ENCODE data around the gene CAMTA2.

The CAMTA2 gene

DNA sequence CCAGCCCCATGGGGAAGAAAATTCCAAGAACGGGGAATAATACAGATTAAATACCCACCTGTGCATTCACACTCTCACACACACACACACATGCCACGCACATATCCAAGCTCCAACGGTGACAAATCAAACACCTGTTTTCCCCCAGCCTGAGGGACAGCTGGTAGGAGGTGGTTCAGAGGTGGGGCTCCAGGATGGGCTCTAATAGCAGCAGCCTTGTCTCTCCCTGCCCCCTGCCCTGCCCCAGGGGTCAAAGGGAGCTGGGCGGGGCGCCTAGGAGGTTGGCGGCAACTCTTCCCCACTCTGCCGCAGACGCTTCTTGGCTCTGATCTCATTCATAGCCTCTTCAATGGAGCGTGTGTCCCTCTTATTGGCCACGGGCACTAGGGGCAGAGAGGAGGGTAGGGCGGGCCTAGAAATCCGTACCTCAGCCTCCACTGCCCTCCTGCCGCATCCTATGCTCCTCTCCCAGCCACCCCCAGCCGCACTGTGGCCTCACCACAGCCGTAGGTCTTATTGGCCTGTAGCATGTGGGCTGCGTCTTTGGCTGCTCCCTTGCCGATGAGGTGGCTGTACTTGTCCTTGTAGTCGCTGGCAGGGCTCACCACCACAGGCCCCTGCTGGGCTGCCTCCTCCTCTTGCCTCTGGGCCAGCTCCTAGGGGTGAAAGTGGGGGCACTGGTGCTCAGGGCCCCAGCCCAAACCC lies 28.1 kb downstream of the CAMTA2 start:
- no peaks in the 10 kb centered on the region for H3K9me3 ChIP-seq (ENCODE audit: control insufficient read depth, low read length)
- H3K4me3 ChIP-seq (ENCODE audit: low read depth, low read length) = no peak overlapping the region
- H3K4me1 ChIP-seq = peaks cover 6% of the 10 kb centered on the region
- TF ChIP-seq, protein P1, sequence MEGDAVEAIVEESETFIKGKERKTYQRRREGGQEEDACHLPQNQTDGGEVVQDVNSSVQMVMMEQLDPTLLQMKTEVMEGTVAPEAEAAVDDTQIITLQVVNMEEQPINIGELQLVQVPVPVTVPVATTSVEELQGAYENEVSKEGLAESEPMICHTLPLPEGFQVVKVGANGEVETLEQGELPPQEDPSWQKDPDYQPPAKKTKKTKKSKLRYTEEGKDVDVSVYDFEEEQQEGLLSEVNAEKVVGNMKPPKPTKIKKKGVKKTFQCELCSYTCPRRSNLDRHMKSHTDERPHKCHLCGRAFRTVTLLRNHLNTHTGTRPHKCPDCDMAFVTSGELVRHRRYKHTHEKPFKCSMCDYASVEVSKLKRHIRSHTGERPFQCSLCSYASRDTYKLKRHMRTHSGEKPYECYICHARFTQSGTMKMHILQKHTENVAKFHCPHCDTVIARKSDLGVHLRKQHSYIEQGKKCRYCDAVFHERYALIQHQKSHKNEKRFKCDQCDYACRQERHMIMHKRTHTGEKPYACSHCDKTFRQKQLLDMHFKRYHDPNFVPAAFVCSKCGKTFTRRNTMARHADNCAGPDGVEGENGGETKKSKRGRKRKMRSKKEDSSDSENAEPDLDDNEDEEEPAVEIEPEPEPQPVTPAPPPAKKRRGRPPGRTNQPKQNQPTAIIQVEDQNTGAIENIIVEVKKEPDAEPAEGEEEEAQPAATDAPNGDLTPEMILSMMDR (IDR thresholded peaks at IDR 0.05) = no peak
- no peaks in the 10 kb centered on the region for H3K36me3 ChIP-seq (ENCODE audit: control insufficient read depth, insufficient read depth, low read length)
- H3K79me2 ChIP-seq = peaks cover 5% of the 10 kb centered on the region
- no peak overlapping the region for H3K27ac ChIP-seq
- H3K4me2 ChIP-seq (ENCODE audit: low read length) = no peak overlapping the region
- no peak overlapping the region for H3K9ac ChIP-seq
- H2AFZ ChIP-seq = no peak overlapping the region
- no peaks in the 10 kb centered on the region for H3K27me3 ChIP-seq (ENCODE audit: control insufficient read depth, insufficient read depth, low read length)

DNA sequence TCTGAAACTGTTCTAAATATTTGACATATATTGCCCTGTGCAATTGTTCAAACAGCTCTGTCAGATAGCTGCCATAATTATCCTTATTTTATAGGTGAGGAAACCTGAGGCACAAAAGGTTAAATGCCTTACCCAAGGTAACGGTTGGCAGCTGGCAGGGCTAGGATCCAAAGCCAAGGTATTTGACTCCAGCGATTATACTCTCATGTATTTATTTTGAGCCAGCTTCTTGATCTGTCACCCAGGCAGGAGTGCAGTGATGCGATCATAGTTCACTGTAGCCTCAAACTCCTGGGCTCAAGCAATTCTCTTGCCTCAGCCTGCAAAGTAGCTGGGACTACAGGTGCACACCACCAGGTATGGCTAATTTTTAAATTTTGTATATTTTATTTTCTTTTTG lies 29.4 kb downstream of the CAMTA2 start:
- H3K4me1 ChIP-seq = peaks cover 6% of the 10 kb centered on the region
- no peaks in the 10 kb centered on the region for H3K27me3 ChIP-seq (ENCODE audit: control insufficient read depth, insufficient read depth, low read length)
- TF ChIP-seq, protein P1 (IDR thresholded peaks at IDR 0.05) = no peak
- no peaks in the 10 kb centered on the region for H3K9me3 ChIP-seq (ENCODE audit: control insufficient read depth, low read length)
- no peak overlapping the region for H2AFZ ChIP-seq
- H3K36me3 ChIP-seq (ENCODE audit: control insufficient read depth, insufficient read depth, low read length) = no peaks in the 10 kb centered on the region
- H3K9ac ChIP-seq = no peak overlapping the region
- H3K79me2 ChIP-seq = peaks cover 5% of the 10 kb centered on the region
- no peak overlapping the region for H3K4me2 ChIP-seq (ENCODE audit: low read length)
- no peak overlapping the region for H3K4me3 ChIP-seq (ENCODE audit: low read depth, low read length)
- no peak overlapping the region for H3K27ac ChIP-seq

DNA sequence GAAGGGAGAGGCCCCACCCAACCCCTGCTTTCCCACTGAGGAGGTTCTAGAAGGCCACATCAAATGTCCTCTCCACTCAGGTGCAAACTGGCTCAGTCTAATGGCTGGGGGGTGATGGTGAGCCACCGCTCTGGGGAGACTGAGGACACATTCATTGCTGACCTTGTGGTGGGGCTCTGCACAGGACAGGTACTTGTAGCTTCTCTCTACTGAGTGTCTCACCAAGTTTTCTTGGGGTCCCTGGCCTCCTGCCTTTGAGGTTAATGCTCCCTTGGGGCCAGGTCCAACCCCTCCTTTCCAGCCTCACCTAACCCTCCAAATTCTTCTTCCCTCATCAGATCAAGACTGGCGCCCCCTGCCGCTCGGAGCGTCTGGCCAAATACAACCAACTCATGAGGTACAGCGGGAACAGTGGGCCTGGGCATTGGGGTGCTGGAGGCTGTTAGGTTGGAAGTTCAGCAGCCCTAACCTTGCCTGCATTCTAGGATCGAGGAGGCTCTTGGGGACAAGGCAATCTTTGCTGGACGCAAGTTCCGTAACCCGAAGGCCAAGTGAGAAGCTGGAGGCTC lies 30.9 kb downstream of the CAMTA2 start:
- Histone ChIP-seq H3K4me1 (peaks cover 6% of the 10 kb centered on the region), H3K36me3 (ENCODE audit: control insufficient read depth, insufficient read depth, low read length) (no peaks in the 10 kb centered on the region), H2AFZ (no peak overlapping the region), H3K79me2 (peaks cover 5% of the 10 kb centered on the region), H3K4me2 (ENCODE audit: low read length) (no peak overlapping the region), H3K9me3 (ENCODE audit: control insufficient read depth, low read length) (no peaks in the 10 kb centered on the region), H3K4me3 (ENCODE audit: low read depth, low read length) (no peak overlapping the region), H3K27ac (no peak overlapping the region), H3K9ac (no peak overlapping the region), H3K27me3 (ENCODE audit: control insufficient read depth, insufficient read depth, low read length) (no peaks in the 10 kb centered on the region)
- TF ChIP-seq, protein P1 (IDR thresholded peaks at IDR 0.05) = no peak

DNA sequence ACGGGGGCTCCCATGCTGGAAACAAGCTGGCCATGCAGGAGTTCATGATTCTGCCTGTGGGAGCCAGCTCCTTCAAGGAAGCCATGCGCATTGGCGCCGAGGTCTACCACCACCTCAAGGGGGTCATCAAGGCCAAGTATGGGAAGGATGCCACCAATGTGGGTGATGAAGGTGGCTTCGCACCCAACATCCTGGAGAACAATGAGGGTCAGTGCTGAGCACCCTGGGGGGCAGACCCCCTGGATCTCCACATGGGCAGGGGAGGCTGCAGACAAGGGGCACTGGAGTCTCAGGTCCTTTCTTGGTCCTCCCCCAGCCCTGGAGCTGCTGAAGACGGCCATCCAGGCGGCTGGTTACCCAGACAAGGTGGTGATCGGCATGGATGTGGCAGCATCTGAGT lies 32.4 kb downstream of the CAMTA2 start:
- Histone ChIP-seq H2AFZ (no peak overlapping the region), H3K4me2 (ENCODE audit: low read length) (no peak overlapping the region), H3K36me3 (ENCODE audit: control insufficient read depth, insufficient read depth, low read length) (no peaks in the 10 kb centered on the region), H3K27me3 (ENCODE audit: control insufficient read depth, insufficient read depth, low read length) (no peaks in the 10 kb centered on the region), H3K27ac (no peak overlapping the region), H3K79me2 (no peaks in the 10 kb centered on the region), H3K4me1 (peaks cover 12% of the 10 kb centered on the region), H3K9me3 (ENCODE audit: control insufficient read depth, low read length) (no peaks in the 10 kb centered on the region), H3K9ac (no peak overlapping the region), H3K4me3 (ENCODE audit: low read depth, low read length) (no peak overlapping the region)
- TF ChIP-seq, protein P1 (IDR thresholded peaks at IDR 0.05) = no peak

Measured in parathyroid adenoma (tissue), 2 donors.